GM21528 (cell line): ENCODE data around the gene TMA7B.

Experiments
- ATAC-seq: cut with Tn5 transposase; IDR thresholded peaks from one replicate; pipeline ENCODE4 v1.9.1; 2021; ENCODE audit warnings: mild to moderate bottlenecking, moderate library complexity; ENCODE audit not compliant: unreplicated experiment, low FRiP score

TMA7B gene

DNA sequence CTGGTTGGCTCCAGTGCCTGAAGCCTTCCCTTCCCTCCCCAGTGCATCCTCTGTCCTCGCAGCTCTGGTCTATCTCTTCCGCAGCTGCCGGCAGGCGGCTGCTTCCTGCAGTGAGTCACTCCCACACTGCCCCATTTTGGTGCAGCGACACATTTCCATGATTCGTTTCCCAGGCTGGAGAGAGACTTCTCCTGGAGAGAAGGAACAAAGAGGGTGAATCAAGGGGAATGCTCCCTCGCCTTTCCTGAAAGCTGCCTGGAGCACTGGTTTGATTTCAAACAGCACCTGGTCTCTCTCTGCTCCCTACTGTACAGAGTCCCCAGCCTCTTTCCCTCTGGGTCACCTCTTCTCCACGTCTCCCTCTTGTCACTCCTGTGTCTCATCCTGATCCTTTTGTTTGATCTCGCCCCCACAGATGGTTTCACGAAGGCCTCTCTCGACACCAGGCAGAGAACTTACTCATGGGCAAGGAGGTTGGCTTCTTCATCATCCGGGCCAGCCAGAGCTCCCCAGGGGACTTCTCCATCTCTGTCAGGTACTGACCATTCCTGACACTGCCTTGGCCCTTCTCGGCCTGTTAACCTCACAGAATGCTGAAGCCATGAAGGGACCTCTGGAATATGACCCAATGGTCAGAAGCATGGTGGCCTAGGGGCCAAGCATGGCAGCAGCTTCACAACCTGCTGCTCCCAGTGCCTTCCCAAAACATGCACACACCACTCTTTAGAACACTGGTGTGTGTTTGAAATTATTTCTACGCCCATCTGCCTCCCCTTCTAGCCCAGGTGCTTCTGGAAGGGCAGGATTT, at the start of gene TMA7B:
TMA7B (plus strand) TSS at position 758 of the 808 bp plus-strand sequence. CDS start 3,978 bp downstream, outside the sequence.
- ATAC-seq: no peak

DNA sequence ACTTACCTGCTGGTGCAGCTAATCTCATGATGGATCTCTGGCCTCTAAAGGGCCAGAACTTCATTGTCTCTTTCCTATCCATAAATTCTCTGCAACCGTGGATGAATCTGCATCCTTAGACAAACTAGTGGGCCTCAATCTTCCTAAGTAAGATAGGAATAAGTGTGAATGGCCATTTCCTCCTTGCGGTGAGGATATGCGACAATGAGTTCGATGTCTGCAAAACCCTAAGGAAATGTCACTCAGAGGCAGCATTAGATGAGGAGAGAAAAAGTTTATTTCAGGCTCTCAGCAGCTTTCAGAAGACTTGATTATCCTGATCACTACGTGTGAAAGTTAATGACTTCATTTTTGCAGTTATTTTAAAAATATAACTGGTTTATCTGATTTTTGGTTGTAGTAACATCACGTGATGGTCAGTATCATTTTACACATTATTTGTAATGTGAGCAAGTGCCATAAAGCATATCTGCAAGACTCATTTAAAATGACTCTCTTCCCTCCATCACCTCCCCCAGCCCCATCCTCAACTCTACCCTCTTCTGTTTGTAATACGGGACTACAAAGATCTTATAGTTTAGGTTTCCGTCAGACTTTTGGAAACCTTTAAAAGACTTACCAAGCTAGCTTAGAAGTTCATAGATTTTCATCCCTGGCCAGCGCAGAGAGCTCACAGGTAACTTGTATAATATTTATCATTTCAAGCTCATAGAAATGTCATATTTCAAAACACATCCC, 49.2 kb upstream of the TMA7B start:
- no peak for ATAC-seq

DNA sequence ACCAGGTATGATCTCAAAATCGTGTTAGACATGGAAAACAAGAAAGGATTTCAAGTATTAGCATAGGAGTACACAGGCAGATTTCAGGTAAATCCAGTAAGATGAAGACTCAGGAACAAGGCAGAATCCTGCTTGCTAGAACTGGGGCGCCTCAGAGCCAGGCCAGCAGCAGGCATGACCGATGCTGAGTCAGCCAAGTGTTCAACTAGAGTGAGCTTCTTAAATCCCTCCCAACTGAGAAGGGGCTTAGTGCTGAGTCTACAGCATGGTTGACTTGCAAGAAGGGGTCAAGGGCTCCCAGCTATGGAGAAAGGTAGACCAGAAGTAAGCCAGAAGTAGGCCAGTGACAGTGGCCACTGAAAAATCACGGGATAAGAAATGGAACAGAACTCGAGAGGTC, 46.9 kb upstream of the TMA7B start:
- ATAC-seq: no peak

DNA sequence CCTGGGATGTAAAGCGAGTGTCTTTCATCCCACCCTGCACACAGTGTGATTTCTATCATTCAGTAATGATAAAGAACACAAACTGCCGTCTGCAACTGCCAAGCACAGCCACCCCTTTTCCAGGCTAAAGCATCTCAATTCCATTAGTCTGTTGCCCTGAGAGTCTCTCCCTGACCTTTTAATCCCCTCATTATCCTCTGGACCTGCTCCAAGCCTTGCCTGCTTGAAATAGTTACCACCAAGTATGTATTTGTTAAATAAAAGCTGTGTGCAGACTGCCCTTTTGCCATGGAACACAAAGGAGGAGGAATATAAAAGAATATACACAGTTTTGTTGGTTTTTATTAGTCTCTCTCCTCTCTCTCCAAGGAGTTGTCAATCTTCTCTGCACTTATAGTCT, 46.3 kb upstream of the TMA7B start:
- ATAC-seq: no peak

DNA sequence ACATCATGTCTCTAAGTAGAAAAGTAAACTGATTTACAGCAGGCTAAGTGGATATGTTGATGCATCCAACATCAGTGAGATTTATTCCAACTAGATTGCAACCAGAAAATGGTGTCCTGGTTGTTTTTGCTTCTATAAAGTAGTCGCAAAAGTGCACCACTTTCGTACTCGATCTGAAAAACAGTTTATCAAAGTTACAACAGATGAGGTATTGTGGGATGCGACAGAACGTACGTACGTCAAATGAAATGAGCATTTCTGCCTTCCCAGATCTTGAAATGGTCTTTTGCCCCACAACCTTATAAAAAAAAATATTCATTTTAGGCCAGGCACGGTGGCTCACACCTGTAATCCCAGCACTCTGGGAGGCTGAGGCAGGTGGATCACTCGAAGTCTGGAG, 45.6 kb upstream of the TMA7B start:
- ATAC-seq: no peak

DNA sequence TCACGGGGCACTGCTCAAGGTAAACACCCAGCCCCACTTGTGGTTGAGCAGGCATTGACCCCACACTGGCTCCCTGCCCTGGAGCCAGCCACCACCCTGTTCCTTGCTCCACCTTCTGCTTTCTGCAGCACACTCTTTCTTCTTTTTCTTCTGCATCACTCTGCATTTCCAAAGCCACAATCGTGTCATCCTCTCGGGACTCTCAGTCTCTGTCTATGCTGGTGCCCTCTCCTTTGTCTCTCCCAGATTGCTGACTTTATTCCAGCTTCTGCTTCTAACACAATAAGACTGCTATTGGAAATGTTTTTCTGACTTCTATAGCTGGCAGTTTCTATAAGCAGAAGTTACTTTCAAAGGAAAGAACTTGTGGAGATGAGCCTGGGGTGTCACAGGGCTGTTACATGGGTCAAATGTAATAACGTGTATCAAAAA, 44.9 kb upstream of the TMA7B start:
- no peak for ATAC-seq

DNA sequence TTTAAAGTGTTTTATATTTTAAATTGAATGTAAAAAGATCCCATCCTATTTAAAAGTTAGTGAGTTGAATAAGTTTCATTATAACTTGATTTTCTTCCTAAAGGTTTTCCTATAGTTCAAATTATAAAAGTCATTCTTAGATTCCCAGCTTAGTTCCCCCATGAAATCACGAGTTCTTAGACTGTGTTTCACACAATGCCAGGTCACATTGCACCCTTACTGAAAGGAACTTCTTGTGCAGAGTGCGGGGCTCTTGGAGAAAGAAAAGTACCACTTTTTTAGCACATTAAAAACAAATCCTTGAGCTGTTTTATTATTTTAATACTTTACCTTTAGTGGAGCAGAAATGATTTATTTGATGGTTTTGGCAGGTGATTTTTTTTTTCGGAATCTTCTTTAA, 43.7 kb upstream of the TMA7B start:
- no peak for ATAC-seq

DNA sequence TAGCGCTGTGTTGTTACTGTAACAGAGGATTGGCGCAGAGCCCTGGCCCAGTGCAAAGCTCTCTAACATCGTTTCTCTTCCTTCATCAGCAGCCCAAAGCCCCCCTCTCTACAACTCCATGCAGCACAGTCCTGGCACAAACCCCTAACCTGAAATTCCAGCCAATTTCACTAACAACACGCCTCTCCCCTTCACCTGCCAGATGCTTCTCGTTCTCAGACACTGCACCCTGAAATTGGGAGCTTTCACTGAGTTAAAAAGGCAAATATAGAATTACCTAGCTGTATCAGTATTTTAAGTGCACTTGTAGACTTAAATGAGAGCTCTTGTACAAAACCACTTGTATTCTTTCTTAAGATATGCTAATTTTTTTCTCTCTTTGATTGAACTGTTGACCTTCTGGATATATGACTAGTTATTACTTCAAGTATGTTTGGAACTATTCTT, 43.0 kb upstream of the TMA7B start:
- ATAC-seq: no peak

DNA sequence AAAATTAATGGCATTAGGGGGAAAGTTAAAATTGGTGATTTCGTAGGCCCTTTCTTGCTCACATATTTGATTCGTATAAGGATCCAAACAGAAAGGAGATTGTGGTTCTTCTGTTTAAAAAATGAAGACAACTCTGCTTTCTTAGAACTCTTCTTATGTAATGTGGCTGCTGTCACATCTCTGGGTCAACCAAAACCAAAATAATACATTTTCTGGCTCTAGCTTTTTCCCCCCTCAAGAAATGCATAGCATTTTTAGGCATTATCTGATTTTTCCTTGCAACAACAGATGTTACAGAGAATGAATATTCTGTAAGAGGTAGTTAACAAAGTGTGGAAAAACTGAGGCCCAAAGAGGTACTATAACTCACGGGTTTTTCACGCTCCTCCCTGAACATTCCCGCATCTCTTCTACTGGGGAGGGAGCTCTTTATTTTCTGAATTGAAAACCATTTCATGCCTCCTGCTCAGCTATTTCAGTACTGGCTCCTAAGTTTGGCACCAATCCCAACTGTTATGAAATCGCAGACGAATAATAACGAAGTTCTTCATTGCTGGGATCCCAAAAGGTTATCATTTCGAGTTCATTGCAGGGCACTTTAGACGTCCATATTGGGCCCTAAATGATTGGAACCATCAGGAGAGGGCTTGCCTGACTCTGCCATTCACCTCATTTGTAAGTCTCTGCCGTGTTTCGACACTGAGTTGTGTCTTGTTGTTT, 42.3 kb upstream of the TMA7B start:
- no peak for ATAC-seq

DNA sequence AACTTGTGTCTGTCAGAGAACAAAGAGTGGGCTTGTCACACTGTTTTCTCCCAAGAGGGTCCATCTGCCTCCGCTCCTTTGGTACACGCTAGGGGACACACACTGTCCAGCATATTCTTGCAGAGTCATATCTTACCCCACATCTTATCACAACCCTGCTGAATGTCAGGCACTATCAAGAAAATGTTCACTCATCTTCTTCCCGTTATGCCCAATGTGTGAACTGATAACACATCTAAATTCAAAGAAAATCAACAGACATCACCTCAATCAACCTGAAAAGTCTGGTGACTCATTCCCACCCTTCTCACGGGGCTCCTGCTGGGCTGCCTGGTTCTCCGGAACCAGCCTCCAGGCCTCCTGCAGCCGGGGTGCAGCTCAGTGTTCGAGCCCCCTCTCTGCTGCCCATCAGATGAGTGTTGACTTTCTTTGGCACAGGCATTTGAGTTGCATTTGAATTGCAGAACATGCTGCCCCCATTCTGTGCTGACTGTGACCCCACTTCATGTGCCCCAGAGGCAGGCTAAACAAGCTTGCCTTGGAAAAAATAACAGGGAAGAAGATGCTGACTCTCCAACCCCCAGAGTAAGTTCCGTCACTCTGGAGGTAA, 40.0 kb upstream of the TMA7B start:
- ATAC-seq: no peak

DNA sequence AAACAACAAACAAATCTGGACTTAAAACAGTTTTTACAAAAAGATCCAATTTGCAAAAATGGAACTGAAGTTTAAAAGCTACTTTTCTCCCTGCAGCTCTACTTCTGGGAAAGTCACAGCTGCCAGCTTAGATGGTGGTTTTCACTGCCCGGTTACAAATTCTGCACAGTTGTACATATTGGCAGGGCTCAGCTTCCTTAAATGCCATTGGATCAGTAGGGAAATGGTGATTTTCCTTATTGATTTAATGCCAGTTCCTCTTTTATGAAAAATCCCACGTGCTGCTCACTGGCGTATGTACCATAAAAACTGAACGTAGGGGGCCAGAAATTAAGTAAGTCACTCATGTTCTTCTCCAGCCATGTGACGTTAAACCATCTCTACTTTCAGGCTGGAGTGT, 36.5 kb upstream of the TMA7B start:
- no peak for ATAC-seq

DNA sequence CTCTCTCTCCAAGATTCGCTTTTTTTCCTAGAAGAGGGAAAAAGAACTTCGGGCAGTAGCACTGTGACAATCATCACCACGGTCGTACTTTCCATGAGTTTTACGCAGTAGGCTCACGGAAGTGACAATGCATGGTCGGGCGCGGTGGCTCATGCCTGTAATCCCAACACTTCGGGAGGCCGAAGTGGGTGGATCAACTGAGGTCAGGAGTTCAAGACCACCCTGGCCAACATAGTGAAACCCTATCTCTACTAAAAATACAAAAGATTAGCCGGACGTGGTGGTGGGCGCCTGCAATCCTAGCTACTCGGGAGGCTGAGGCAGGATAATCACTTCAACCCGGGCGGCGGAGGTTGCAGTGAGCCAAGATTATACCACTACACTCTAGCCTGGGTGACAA, 35.9 kb upstream of the TMA7B start:
- no peak for ATAC-seq

DNA sequence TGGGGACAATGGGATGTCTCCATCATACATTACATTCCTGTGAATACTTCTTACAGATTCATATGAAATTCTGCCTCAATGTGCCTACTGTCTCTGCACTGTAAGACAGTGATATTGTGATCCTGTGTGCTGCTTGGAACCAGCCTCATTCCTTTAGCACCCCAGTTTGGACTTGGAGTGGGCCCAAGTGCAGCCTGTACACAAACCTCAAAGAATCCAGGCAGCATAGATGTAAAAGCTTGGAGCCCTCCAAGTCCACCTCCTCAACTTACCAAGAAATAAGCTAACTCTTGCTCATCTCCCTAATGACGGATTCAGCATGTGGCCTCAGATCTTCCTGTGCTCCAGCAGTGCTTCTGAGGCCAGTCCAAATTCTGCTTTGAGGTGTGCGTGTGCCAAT, 34.9 kb upstream of the TMA7B start:
- ATAC-seq: no peak

DNA sequence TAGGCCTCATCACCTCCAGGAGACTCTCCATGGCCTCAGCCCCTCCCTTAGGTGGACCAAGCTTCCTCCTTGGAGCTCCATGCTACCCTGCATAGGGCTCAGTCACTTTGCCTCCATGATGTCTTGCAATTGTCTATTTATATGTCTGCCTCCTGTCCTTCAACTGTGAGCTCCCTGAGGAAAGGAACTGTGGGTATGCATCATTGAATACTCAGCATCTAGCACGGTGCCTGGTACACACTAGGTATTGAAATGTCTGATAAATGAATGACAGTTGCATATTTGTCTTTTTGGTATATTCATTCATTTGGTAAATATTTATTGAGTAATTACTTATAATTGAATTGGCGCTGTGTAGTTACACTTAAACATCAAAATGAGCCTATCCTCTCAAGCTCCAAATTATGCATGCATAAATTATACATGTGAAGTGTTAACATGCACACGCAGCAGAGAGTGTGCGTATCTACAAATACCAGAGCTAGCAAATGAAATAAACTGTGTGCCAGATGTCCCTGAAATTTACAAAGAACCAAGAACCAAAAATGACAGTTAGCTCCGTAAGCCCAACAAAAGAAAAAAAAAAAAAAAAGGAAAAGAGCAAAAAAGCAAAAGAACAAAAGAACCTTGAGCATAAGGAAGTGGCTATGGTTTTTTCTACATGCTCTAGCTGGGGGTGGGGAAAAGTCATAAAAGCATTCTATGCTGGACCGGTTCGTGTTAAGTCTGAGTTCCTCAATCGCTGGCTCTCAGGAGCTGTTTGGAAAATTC, 34.1 kb upstream of the TMA7B start:
- ATAC-seq: no peak

DNA sequence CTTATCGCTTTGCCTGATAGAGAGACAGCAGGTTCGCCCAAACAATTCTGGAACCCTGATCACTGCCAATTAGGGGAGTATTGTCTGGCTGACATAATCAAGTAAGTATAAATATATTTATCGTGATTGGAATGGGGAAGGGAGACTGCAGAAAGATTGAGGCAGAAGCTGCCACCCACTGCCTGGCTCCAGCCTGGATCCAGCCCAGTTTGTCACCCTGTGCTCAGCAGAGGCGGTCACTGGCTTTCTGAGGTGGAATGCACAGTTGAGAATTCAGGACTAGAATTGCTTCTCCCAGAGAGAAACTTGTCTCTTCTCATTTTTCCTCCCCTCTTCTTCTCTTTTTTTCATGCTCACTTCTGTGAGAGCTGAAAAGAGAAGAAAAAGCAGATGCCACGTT, 33.4 kb upstream of the TMA7B start:
- ATAC-seq: no peak

DNA sequence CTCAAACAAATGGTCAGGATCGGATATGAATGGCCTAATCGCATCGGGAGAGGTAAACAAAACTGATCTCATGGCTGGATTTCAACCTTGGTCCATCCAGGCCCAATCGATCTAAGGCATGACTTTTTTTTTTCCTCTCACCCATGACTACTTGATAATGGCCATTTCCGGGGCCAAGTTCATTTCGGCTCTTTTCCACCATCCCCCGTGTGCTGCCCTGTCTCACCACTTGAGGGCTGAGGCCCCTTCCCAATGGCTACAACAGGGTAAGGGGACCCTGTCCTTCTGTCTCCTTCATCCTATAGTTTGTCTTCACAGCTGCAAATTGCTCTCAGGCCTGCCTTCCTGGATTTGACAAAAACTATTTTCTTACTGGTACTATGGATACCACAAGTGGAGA, 32.7 kb upstream of the TMA7B start:
- no peak for ATAC-seq

DNA sequence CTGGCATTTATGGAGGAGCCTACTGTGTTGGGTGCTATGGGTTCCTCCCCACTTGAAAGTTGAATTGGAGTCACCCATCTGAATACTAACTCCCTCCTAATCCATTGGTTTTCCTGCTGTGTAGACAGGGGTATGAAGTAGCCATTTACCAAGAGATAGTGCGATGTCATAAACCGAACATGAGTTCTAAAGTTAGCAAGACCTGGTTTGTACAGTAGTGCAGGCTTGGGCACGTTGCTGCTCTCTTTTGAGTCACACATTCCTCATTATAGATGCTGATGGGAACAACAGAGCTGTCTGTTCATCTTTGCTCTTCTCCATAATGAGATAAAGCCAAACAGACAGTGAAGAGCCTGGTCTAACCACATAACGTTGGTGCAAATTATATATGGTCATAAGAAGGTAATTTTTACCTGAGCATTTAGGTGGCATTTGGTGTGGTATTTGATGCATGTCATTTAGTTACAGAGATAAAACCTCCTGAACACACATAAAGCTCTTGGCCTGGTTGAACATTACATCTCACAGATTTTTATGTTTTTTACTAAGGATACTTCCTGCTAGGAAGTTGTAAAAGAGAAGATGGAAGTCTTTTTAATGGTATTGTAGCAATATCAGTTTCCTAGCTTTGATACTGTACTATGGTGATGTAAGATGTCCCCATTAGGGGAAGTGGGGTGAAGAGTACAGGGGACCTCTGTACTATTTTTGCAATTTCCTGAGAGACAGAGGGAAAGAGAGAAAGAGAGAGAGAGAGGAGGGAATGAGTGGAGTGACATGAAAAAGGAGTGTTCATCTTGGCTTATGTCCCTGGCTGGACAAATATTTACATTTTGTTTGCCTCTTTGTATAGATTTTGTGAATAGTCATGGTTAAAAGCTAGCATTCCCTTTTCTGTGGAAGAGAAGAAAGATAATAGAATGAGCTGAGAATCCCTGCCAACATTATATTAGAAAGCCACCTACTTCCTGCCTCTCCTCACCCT, 31.4 kb upstream of the TMA7B start:
- no peak for ATAC-seq

DNA sequence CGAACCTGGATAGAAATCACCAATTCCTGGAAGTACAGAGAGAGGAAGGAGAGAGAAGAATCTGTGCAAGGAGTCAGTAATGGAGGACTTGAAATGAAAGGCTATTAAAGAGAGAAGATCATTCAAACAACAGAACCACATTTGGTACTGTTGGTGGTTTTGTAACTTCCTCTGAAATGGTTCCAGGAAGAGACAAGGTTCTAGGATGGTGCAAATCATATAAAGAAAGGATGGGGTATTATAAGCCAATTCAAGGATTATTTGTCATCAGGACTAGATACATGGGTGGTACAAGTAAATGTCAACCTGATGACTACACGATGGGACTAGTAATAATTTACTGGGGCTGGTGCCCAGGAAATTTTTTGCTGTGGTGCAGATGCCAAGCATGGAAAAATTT, 28.9 kb upstream of the TMA7B start:
- no peak for ATAC-seq

DNA sequence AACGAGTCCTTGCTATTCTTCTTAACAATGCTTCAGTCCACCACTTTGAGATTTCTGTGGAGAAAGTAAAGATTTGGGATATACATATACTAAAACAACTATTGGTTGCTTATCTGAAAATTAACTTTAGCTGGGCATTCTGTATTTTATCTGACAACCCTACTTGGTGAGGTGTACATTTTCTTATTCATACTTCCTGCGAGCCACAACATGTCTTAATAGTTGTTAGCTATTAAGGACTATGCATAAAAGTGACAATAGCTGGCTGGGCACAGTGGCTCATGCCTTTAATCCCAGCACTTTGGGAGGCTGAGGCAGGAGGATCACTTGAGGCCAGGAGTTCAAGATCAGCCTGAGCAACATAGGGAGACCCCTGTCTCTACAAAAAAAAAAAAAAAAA, 28.0 kb upstream of the TMA7B start:
- ATAC-seq: no peak
